H1 (cell line): Measurements from ENCODE around the gene AMPD3. TPM values are rescaled to one million over a fixed set of nuclear protein-coding genes. Genes with fewer than 3 reads are reported as not detected.

Experiments
- CTCF ChIA-PET: fragments of 300-600 bp; sonication (Branson Sonifier 250); formaldehyde crosslinking; loops from one replicate; lab custom pipeline; 2021; ENCODE audit not compliant: partially characterized antibody; lab: Charles Lee
- POLR2A ChIA-PET: fragments of 300-600 bp; sonication (Branson Sonifier 250); formaldehyde crosslinking; loops from one replicate; lab custom pipeline; 2021; ENCODE audit warnings: inconsistent platforms; ENCODE audit not compliant: partially characterized antibody; lab: Charles Lee
- DNase-seq, 2 experiments: peaks; one replicate each; pipeline versions ENCODE4 v3.0.0 to v3.0.0-alpha.2; 2010 to 2022; ENCODE audit warnings: low spot score in 2 of 2, low read depth in 1 of 2, mixed read lengths in 1 of 2
- FAIRE-seq: peaks from 2 replicates; lab custom pipeline; 2011; peaks lifted over from hg19 to GRCh38; lab: Jason Lieb, UNC
- H2AFZ ChIP-seq: 2 replicates; pipeline ENCODE4 v1.8.1; 2012; ENCODE audit warnings: low read length, inconsistent platforms
- H2AK5ac ChIP-seq: 2 replicates; pipeline ENCODE4 v1.6.1; 2013; ENCODE audit warnings: low read depth, low read length
- H2BK120ac ChIP-seq: replicated peaks from 2 replicates; pipeline ENCODE3; 2013; ENCODE audit warnings: low read depth, low read length, inconsistent platforms
- H2BK12ac ChIP-seq: 2 replicates; pipeline ENCODE4 v1.6.1; 2013; ENCODE audit warnings: low read depth, low read length
- H2BK15ac ChIP-seq: 2 replicates; pipeline ENCODE4 v1.6.1; 2013; ENCODE audit warnings: low read length
- H2BK20ac ChIP-seq: 2 replicates; pipeline ENCODE4 v1.6.1; 2013; ENCODE audit warnings: low read length
- H2BK5ac ChIP-seq: 2 replicates; pipeline ENCODE4 v1.6.1; 2013; ENCODE audit warnings: low read depth, low read length
- H3K14ac ChIP-seq: 2 replicates; pipeline ENCODE4 v1.6.1; 2013; ENCODE audit warnings: inconsistent platforms; ENCODE audit not compliant: insufficient read length
- H3K18ac ChIP-seq: 2 replicates; pipeline ENCODE4 v1.6.1; 2013; ENCODE audit warnings: low read length; ENCODE audit errors: extremely low read depth
- H3K23ac ChIP-seq: 2 replicates; pipeline ENCODE4 v1.6.1; 2013; ENCODE audit warnings: inconsistent platforms; ENCODE audit not compliant: insufficient read length
- H3K23me2 ChIP-seq: 2 replicates; pipeline ENCODE4 v1.6.1; 2013; ENCODE audit warnings: low read depth, low read length
- H3K27ac ChIP-seq: 2 replicates; pipeline ENCODE4 v1.6.1; 2011; ENCODE audit warnings: low read depth, low read length, inconsistent platforms
- H3K27me3 ChIP-seq, 4 experiments: replicated peaks in 1 of 4; 1 replicate in 1 of 4; 2 replicates in 3 of 4; pipeline versions ENCODE4 v1.6.1 to v1.8.1; 2011 to 2013; ENCODE audit warnings: low read length in 3 of 4, mild to moderate bottlenecking in 3 of 4, inconsistent platforms in 2 of 4, mixed read lengths in 2 of 4, moderate library complexity in 1 of 4; ENCODE audit not compliant: control insufficient read depth in 3 of 4, insufficient read depth in 3 of 4; ENCODE audit errors: extremely low read depth in 1 of 4
- H3K36me3 ChIP-seq, 4 experiments: 2 replicates each; pipeline versions ENCODE4 v1.6.1 to v1.8.1; 2011 to 2013; ENCODE audit warnings: mild to moderate bottlenecking in 4 of 4, low read length in 3 of 4, moderate library complexity in 2 of 4, control low read depth in 1 of 4, inconsistent platforms in 1 of 4; ENCODE audit not compliant: insufficient read depth in 4 of 4, control insufficient read depth in 2 of 4
- H3K4ac ChIP-seq: replicated peaks from 2 replicates; pipeline ENCODE3; 2013; ENCODE audit warnings: low read length, low read depth, mixed read lengths, inconsistent platforms; ENCODE audit not compliant: insufficient read length
- H3K4me1 ChIP-seq, 4 experiments: replicated peaks in 1 of 4; 1 replicate in 1 of 4; 2 replicates in 3 of 4; pipeline versions ENCODE4 v1.6.1 to v1.8.1; 2011 to 2013; ENCODE audit warnings: low read length in 3 of 4, inconsistent platforms in 2 of 4, mixed read lengths in 1 of 4; ENCODE audit not compliant: insufficient read depth in 4 of 4, control insufficient read depth in 3 of 4
- H3K4me2 ChIP-seq, 2 experiments: 2 replicates each; pipeline versions ENCODE4 v1.6.1 to v1.8.1; 2011 to 2013; ENCODE audit warnings: low read depth in 2 of 2, low read length in 2 of 2, control low read depth in 1 of 2, inconsistent platforms in 1 of 2, mild to moderate bottlenecking in 1 of 2; ENCODE audit not compliant: insufficient read depth in 1 of 2
- H3K4me3 ChIP-seq, 4 experiments: fragments of 200-600, 300-600 bp in 1 of 4; sonication (generic), shearing (Covaris generic), sonication (Bioruptor Twin) in 1 of 4; 2 replicates each; pipeline versions ENCODE4 v1.5.1 to v1.8.1; 2011 to 2016; ENCODE audit warnings: low read length in 4 of 4, low read depth in 3 of 4, control low read depth in 2 of 4, inconsistent platforms in 2 of 4, mild to moderate bottlenecking in 2 of 4, mixed read lengths in 1 of 4, moderate library complexity in 1 of 4; ENCODE audit not compliant: insufficient read depth in 2 of 4; ENCODE audit errors: extremely low read depth in 1 of 4
- H3K56ac ChIP-seq: replicated peaks from 2 replicates; pipeline ENCODE3; 2013; ENCODE audit warnings: low read depth, mild to moderate bottlenecking, mixed read lengths, low read length, inconsistent platforms; ENCODE audit not compliant: insufficient read length
- H3K79me1 ChIP-seq: 2 replicates; pipeline ENCODE4 v1.6.1; 2013; ENCODE audit warnings: low read depth, low read length, control low read depth
- H3K79me2 ChIP-seq, 2 experiments: 2 replicates each; pipeline versions ENCODE4 v1.6.1 to v1.8.1; 2012 to 2013; ENCODE audit warnings: low read length in 2 of 2, mild to moderate bottlenecking in 2 of 2, inconsistent platforms in 1 of 2; ENCODE audit not compliant: insufficient read depth in 2 of 2, control insufficient read depth in 1 of 2
- H3K9ac ChIP-seq, 4 experiments: replicated peaks in 1 of 4; 1 replicate in 1 of 4; 2 replicates in 3 of 4; pipeline versions ENCODE4 v1.6.1 to v1.8.1; 2011 to 2013; ENCODE audit warnings: low read depth in 3 of 4, low read length in 3 of 4, control low read depth in 2 of 4, mild to moderate bottlenecking in 2 of 4, moderate library complexity in 2 of 4, inconsistent platforms in 1 of 4; ENCODE audit errors: extremely low read depth in 1 of 4
- H3K9me3 ChIP-seq, 2 experiments: 2 replicates each; pipeline versions ENCODE4 v1.6.1 to v1.8.1; 2012 to 2013; ENCODE audit warnings: mild to moderate bottlenecking in 2 of 2, moderate library complexity in 2 of 2, control low read depth in 1 of 2, inconsistent platforms in 1 of 2, low read depth in 1 of 2, low read length in 1 of 2, mixed read lengths in 1 of 2; ENCODE audit not compliant: insufficient read depth in 2 of 2
- H4K20me1 ChIP-seq, 2 experiments: replicated peaks in 1 of 2; 2 replicates each; pipeline versions ENCODE3 to v1.8.1; 2011 to 2013; ENCODE audit warnings: inconsistent platforms in 2 of 2, low read length in 2 of 2, mild to moderate bottlenecking in 1 of 2; ENCODE audit not compliant: insufficient read depth in 2 of 2, control insufficient read depth in 1 of 2
- H4K5ac ChIP-seq: 2 replicates; pipeline ENCODE4 v1.6.1; 2013; ENCODE audit warnings: low read length, low read depth, mixed read lengths, inconsistent platforms; ENCODE audit not compliant: insufficient read length
- H4K8ac ChIP-seq: 2 replicates; pipeline ENCODE4 v1.8.0; 2013; ENCODE audit warnings: mild to moderate bottlenecking, moderate library complexity, low read length, inconsistent platforms; ENCODE audit not compliant: insufficient read depth; ENCODE audit errors: extremely low read depth
- H4K91ac ChIP-seq: replicated peaks from 2 replicates; pipeline ENCODE3; 2013; ENCODE audit warnings: low read length, mixed read lengths, inconsistent platforms; ENCODE audit not compliant: insufficient read length
- CBX5 ChIP-seq: fragments of 300-800, 300-1000 bp; sonication (generic); IDR thresholded peaks from 2 replicates; pipeline ENCODE4 v1.7.1; 2016; ENCODE audit warnings: antibody characterized with exemption, low read length, low read depth
- CEBPB ChIP-seq: IDR thresholded peaks from 2 replicates; pipeline ENCODE4 v1.6.1; 2012; ENCODE audit warnings: low read depth, low read length
- CHD1 ChIP-seq: IDR thresholded peaks from 2 replicates; pipeline ENCODE4 v1.6.1; 2012; ENCODE audit warnings: low read depth, low read length, improper control_type of control experiment
- HDAC6 ChIP-seq: IDR thresholded peaks from one replicate; pipeline ENCODE4 v1.7.1; 2012; ENCODE audit warnings: low read depth, mild to moderate bottlenecking, inconsistent platforms, low read length, moderate library complexity
- JUND ChIP-seq: IDR thresholded peaks from 2 replicates; pipeline ENCODE4 v1.6.1; 2011; ENCODE audit warnings: mild to moderate bottlenecking, improper control_type of control experiment, low read length
- POLR2A ChIP-seq, 2 experiments: IDR thresholded peaks; 1 replicate in 1 of 2; 2 replicates in 1 of 2; pipeline ENCODE4 v1.6.1; 2011; ENCODE audit warnings: low read depth in 2 of 2, low read length in 2 of 2, mild to moderate bottlenecking in 2 of 2; ENCODE audit errors: control extremely low read depth in 1 of 2
- RAD21 ChIP-seq, 2 experiments: IDR thresholded peaks in 1 of 2; conservative IDR thresholded peaks in 1 of 2; 2 replicates each; pipeline ENCODE4 v1.6.1; 2011; ENCODE audit warnings: low read depth in 2 of 2, low read length in 2 of 2, improper control_type of control experiment in 1 of 2, inconsistent platforms in 1 of 2, mild to moderate bottlenecking in 1 of 2, moderate library complexity in 1 of 2
- SAP30 ChIP-seq: fragments of 300-600 bp; sonication (generic); IDR thresholded peaks from 2 replicates; pipeline ENCODE4 v1.7.1; 2012; ENCODE audit warnings: low read length, moderate library complexity, mild to moderate bottlenecking, inconsistent platforms; ENCODE audit not compliant: insufficient read depth, insufficient replicate concordance
- SP2 ChIP-seq: IDR thresholded peaks from 2 replicates; pipeline ENCODE4 v1.6.1; 2012; ENCODE audit warnings: mild to moderate bottlenecking, low read length, inconsistent platforms
- polyA plus RNA-seq, 7 experiments: library from polyadenylated mRNA; depleted of rRNA in 3 of 7; stranded (reverse) in 5 of 7; unstranded in 2 of 7; fragments of >200 nt in 5 of 7; fragments of 200-250 nt in 2 of 7; gene quantifications; 1 replicate in 5 of 7; 2 replicates in 1 of 7; 4 replicates in 1 of 7; pipeline versions ENCODE4 v1.2.1 to v1.2.3, GENCODE V29; 2011 to 2013; ENCODE audit warnings: missing spikeins in 2 of 7, mixed read lengths in 2 of 7
- total RNA-seq: library from RNA; stranded (reverse); fragmentation: NEBNext Ultra II Directional; extraction: Animal tissue kit (Norgen Biotek cat#: 25700); gene quantifications from 2 replicates; pipeline ENCODE4 v1.2.1, GENCODE V29; 2021
- TF ChIP-seq, protein P1 (sequence below): IDR thresholded peaks from 2 replicates; pipeline ENCODE4 v1.6.1; 2012; ENCODE audit warnings: low read length, inconsistent platforms
- TF ChIP-seq, protein P2 (sequence below): IDR thresholded peaks from 2 replicates; pipeline ENCODE4 v1.6.1; 2011; ENCODE audit warnings: low read depth, mild to moderate bottlenecking, low read length; ENCODE audit not compliant: insufficient read depth

AMPD3 gene
- total and polyA plus RNA-seq, 2 of the 8 experiments (the other 6 are each of a cell fraction or from before 2014, with no cell fraction given): 4.0 to 6.3 TPM

DNA sequence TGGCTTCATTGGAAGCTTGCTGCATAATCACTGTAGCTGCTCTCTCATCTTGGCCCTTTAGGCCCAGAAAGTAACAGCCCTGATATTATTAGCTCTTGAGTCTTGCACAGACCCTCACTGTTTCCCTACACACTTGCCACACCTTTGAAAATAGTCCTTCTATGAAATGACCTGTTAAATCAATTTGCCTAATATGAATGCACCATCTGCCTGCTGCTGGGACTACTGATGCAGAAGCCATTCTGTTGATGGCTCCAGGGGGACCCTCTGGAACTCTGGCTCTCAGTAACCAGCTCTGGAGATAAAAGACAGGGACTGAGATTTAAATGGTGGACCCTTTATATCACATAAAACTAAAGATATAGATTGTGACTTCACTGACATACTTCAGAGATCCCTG, 14.7 kb upstream of the AMPD3 start:
- CTCF ChIA-PET: interaction anchor here (0.7 to 3.9 kb wide), 7 partner anchors 12 to 291 kb away, joined by 3 to 9 read pairs (median 3); no protein-coding TSS in a partner anchor
- no peak overlapping the region for H3K27ac ChIP-seq
- H4K91ac ChIP-seq: no peak overlapping the region
- no peaks in the 10 kb centered on the region for H3K79me1 ChIP-seq
- POLR2A ChIA-PET: interaction anchor here (0.8 kb wide), 1 partner anchor 15 kb away, joined by 3 read pairs; no protein-coding TSS in a partner anchor
- no peak overlapping the region for H2BK120ac ChIP-seq
- DNase-seq (no peak), FAIRE-seq (no peak)
- H3K36me3 ChIP-seq: no peaks in the 10 kb centered on the region
- H3K4me2 ChIP-seq: no peak overlapping the region
- no peak overlapping the region for H3K4me3 ChIP-seq
- H3K4me1 ChIP-seq: no peaks in the 10 kb centered on the region
- TF ChIP-seq JUND (no peak), CBX5 (no peak), SAP30 (no peak), CEBPB (no peak), RAD21 (IDR thresholded peaks at IDR 0.05 in 1 of 2, conservative IDR thresholded peaks at IDR 0.05 in 1 of 2; ENCODE audit: low read depth in 2 of 2, low read length in 2 of 2) (no peak), POLR2A (IDR thresholded peaks at IDR 0.05; ENCODE audit: control extremely low read depth in 1 of 2, low read depth in 2 of 2, low read length in 2 of 2) (no peak), CHD1 (no peak), SP2 (no peak), HDAC6 (no peak)
- TF ChIP-seq, protein P1, sequence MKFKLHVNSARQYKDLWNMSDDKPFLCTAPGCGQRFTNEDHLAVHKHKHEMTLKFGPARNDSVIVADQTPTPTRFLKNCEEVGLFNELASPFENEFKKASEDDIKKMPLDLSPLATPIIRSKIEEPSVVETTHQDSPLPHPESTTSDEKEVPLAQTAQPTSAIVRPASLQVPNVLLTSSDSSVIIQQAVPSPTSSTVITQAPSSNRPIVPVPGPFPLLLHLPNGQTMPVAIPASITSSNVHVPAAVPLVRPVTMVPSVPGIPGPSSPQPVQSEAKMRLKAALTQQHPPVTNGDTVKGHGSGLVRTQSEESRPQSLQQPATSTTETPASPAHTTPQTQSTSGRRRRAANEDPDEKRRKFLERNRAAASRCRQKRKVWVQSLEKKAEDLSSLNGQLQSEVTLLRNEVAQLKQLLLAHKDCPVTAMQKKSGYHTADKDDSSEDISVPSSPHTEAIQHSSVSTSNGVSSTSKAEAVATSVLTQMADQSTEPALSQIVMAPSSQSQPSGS: no peak
- TF ChIP-seq, protein P2, sequence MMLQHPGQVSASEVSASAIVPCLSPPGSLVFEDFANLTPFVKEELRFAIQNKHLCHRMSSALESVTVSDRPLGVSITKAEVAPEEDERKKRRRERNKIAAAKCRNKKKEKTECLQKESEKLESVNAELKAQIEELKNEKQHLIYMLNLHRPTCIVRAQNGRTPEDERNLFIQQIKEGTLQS: no peak
- H2BK20ac ChIP-seq: no peak overlapping the region
- no peaks in the 10 kb centered on the region for H3K79me2 ChIP-seq
- H2BK12ac ChIP-seq: no peak overlapping the region
- H3K23ac ChIP-seq: no peak overlapping the region
- H3K56ac ChIP-seq: no peak overlapping the region
- no peak overlapping the region for H4K8ac ChIP-seq
- H3K9ac ChIP-seq: no peak overlapping the region
- H4K5ac ChIP-seq: no peak overlapping the region
- no peak overlapping the region for H3K18ac ChIP-seq
- H3K23me2 ChIP-seq: no peaks in the 10 kb centered on the region
- H3K14ac ChIP-seq: no peak overlapping the region
- H4K20me1 ChIP-seq: no peaks in the 10 kb centered on the region
- no peak overlapping the region for H2AK5ac ChIP-seq
- H2AFZ ChIP-seq: no peak overlapping the region
- no peak overlapping the region for H2BK5ac ChIP-seq
- no peaks in the 10 kb centered on the region for H3K27me3 ChIP-seq
- no peak overlapping the region for H2BK15ac ChIP-seq
- H3K4ac ChIP-seq: no peak overlapping the region
- no peaks in the 10 kb centered on the region for H3K9me3 ChIP-seq
